ENCODE measurements around the gene TRUB2.

Gene TRUB2

GRCh38 chr9:128333451-128333869 lies 11.2 kb upstream of the TRUB2 start:
- no peaks in the 10 kb centered on the region for H3K4me1 Mint-ChIP-seq
- no peaks in the 10 kb centered on the region for H3K27me3 Mint-ChIP-seq
- H3K27ac Mint-ChIP-seq: no peak overlapping the region
- H3K9me3 Mint-ChIP-seq: no peaks in the 10 kb centered on the region
- H3K36me3 Mint-ChIP-seq: peaks cover 11 to 29% of the 10 kb centered on the region in 2 donors
- no peak overlapping the region for H3K4me3 Mint-ChIP-seq
- ATAC-seq (replicated peaks) (no peak), DNase-seq (no peak)

GRCh38 chr9:128325629-128326028 lies 3.4 kb upstream of the TRUB2 start:
- no peak for ATAC-seq (replicated peaks)
- Mint-ChIP-seq H3K36me3 (peaks cover 16 to 24% of the 10 kb centered on the region in 2 donors), H3K27me3 (no peaks in the 10 kb centered on the region), H3K27ac (peak overlapping the region; percentile 51), H3K9me3 (no peaks in the 10 kb centered on the region), H3K4me1 (peaks cover 8 to 22% of the 10 kb centered on the region in 2 donors), H3K4me3 (no peak overlapping the region)
- DNase-seq: no peak

GRCh38 chr9:128324401-128324800 lies 2.2 kb upstream of the TRUB2 start:
- Mint-ChIP-seq H3K4me1 (peaks cover 8 to 22% of the 10 kb centered on the region in 2 donors), H3K4me3 (peak overlapping the region; percentile 29 to 94), H3K36me3 (peaks cover 13 to 20% of the 10 kb centered on the region in 2 donors), H3K27me3 (no peaks in the 10 kb centered on the region), H3K9me3 (no peaks in the 10 kb centered on the region), H3K27ac (no peak overlapping the region)
- no peak for ATAC-seq (replicated peaks)
- no peak for DNase-seq

- H3K27ac Mint-ChIP-seq: no peak overlapping the region
- DNase-seq (no peak), ATAC-seq (replicated peaks) (no peak)
- no peaks in the 10 kb centered on the region for H3K9me3 Mint-ChIP-seq
- peaks cover 8 to 22% of the 10 kb centered on the region in 2 donors for H3K4me1 Mint-ChIP-seq
- H3K27me3 Mint-ChIP-seq: no peaks in the 10 kb centered on the region
- H3K36me3 Mint-ChIP-seq: peaks cover 13 to 20% of the 10 kb centered on the region in 2 donors
- H3K4me3 Mint-ChIP-seq: peak overlapping the region; percentile 94 to 97
Measured at GRCh38 chr9:128323791-128324190, 1.5 kb upstream of the TRUB2 start.

- Mint-ChIP-seq H3K27me3 (no peaks in the 10 kb centered on the region), H3K4me1 (peaks cover 8 to 22% of the 10 kb centered on the region in 2 donors), H3K9me3 (no peaks in the 10 kb centered on the region), H3K4me3 (peak overlapping the region; percentile 94 to 97), H3K36me3 (peaks cover 9 to 16% of the 10 kb centered on the region in 2 donors), H3K27ac (peak overlapping the region; percentile 98)
- no peak for DNase-seq
- peak; percentile 2 to 6 for ATAC-seq (replicated peaks)
Measured at GRCh38 chr9:128323212-128323730, 1.0 kb upstream of the TRUB2 start.

- ATAC-seq (replicated peaks): peak; percentile 1 to 4
- Mint-ChIP-seq H3K36me3 (peaks cover 9 to 15% of the 10 kb centered on the region in 2 donors), H3K27me3 (no peaks in the 10 kb centered on the region)
Measured at GRCh38 chr9:128321879-128322403, 306 bp downstream of the TRUB2 start.

GRCh38 chr9:128321343-128321742 lies 904 bp downstream of the TRUB2 start:
- Mint-ChIP-seq H3K36me3 (peaks cover 13 to 17% of the 10 kb centered on the region in 2 donors), H3K4me1 (peaks cover 8 to 16% of the 10 kb centered on the region in 2 donors), H3K27me3 (no peaks in the 10 kb centered on the region), H3K9me3 (no peaks in the 10 kb centered on the region), H3K4me3 (peak overlapping the region; percentile 94 to 97), H3K27ac (no peak overlapping the region)
- ATAC-seq (replicated peaks) (no peak), DNase-seq (no peak)

More at GRCh38 chr9:128321879-128322403, 306 bp downstream of the TRUB2 start:
- Mint-ChIP-seq H3K27ac (peak overlapping the region; percentile 98), H3K9me3 (no peaks in the 10 kb centered on the region), H3K4me1 (peaks cover 8 to 16% of the 10 kb centered on the region in 2 donors), H3K4me3 (peak overlapping the region; percentile 94 to 97)
- DNase-seq: no peak

GRCh38 chr9:128317629-128318028 lies 4.6 kb downstream of the TRUB2 start:
- Mint-ChIP-seq H3K27ac (no peak overlapping the region), H3K9me3 (no peaks in the 10 kb centered on the region), H3K27me3 (no peaks in the 10 kb centered on the region), H3K4me3 (no peak overlapping the region), H3K4me1 (no peaks in the 10 kb centered on the region), H3K36me3 (peaks cover 17% of the 10 kb centered on the region in 2 donors)
- DNase-seq (no peak), ATAC-seq (replicated peaks) (no peak)

- H3K27me3 Mint-ChIP-seq: no peaks in the 10 kb centered on the region
- H3K36me3 Mint-ChIP-seq: peaks cover 19% of the 10 kb centered on the region in 2 donors
- no peaks in the 10 kb centered on the region for H3K9me3 Mint-ChIP-seq
- no peak overlapping the region for H3K4me3 Mint-ChIP-seq
- ATAC-seq (replicated peaks) (no peak), DNase-seq (no peak)
- H3K4me1 Mint-ChIP-seq: no peaks in the 10 kb centered on the region
- no peak overlapping the region for H3K27ac Mint-ChIP-seq
Measured at GRCh38 chr9:128316421-128316820, 5.8 kb downstream of the TRUB2 start.

- no peak overlapping the region for H3K4me3 Mint-ChIP-seq
- H3K9me3 Mint-ChIP-seq: no peaks in the 10 kb centered on the region
- H3K4me1 Mint-ChIP-seq: no peaks in the 10 kb centered on the region
- no peak overlapping the region for H3K27ac Mint-ChIP-seq
- ATAC-seq (replicated peaks): no peak
- peaks cover 27 to 29% of the 10 kb centered on the region in 2 donors for H3K36me3 Mint-ChIP-seq
- DNase-seq: no peak
- no peaks in the 10 kb centered on the region for H3K27me3 Mint-ChIP-seq
Measured at GRCh38 chr9:128314697-128315096, 7.5 kb downstream of the TRUB2 start.

- Mint-ChIP-seq H3K9me3 (no peaks in the 10 kb centered on the region), H3K27me3 (no peaks in the 10 kb centered on the region), H3K4me1 (no peaks in the 10 kb centered on the region), H3K36me3 (peaks cover 27 to 38% of the 10 kb centered on the region in 2 donors), H3K27ac (no peak overlapping the region), H3K4me3 (no peak overlapping the region)
- no peak for ATAC-seq (replicated peaks)
- DNase-seq: no peak
Measured at GRCh38 chr9:128310461-128310860, 11.8 kb downstream of the TRUB2 start.

GRCh38 chr9:128309551-128309950 lies 12.7 kb downstream of the TRUB2 start:
- Mint-ChIP-seq H3K27ac (no peak overlapping the region), H3K4me3 (no peak overlapping the region), H3K36me3 (peaks cover 27 to 38% of the 10 kb centered on the region in 2 donors), H3K4me1 (no peaks in the 10 kb centered on the region), H3K27me3 (no peaks in the 10 kb centered on the region), H3K9me3 (no peaks in the 10 kb centered on the region)
- ATAC-seq (replicated peaks): no peak
- no peak for DNase-seq

GRCh38 chr9:128304971-128305288 lies 17.3 kb downstream of the TRUB2 start:
- ATAC-seq (replicated peaks): no peak
- Mint-ChIP-seq H3K27me3 (no peaks in the 10 kb centered on the region), H3K4me3 (no peak overlapping the region), H3K9me3 (no peaks in the 10 kb centered on the region), H3K27ac (no peak overlapping the region), H3K4me1 (no peaks in the 10 kb centered on the region), H3K36me3 (peaks cover 14 to 19% of the 10 kb centered on the region in 2 donors)
- no peak for DNase-seq

GRCh38 chr9:128304136-128304970 lies 17.9 kb downstream of the TRUB2 start:
- Mint-ChIP-seq H3K9me3 (no peaks in the 10 kb centered on the region), H3K27me3 (no peaks in the 10 kb centered on the region), H3K4me3 (no peak overlapping the region), H3K27ac (peak overlapping the region; percentile 32), H3K4me1 (no peaks in the 10 kb centered on the region), H3K36me3 (peaks cover 9 to 14% of the 10 kb centered on the region in 2 donors)
- DNase-seq (no peak), ATAC-seq (replicated peaks) (no peak)

Measured in stimulated activated naive B cell treated with anti-CD40 and anti-IgM and Interleukin-4, amounts not matched to agents 10 μg/mL and 1 μg/mL and 100 μg/mL, for 72 hours (primary cell).